Endodermal cell (in vitro differentiated cells): Measurements from ENCODE around the gene IL36B. TPM values are rescaled to one million over a fixed set of nuclear protein-coding genes. Genes with fewer than 3 reads are reported as not detected.

ENCODE experiments used
- DNase-seq: peaks from one replicate; pipeline ENCODE4 v3.0.0-alpha.2; 2017
- H3K27ac ChIP-seq: 2 replicates; pipeline ENCODE4 v1.5.1; 2013; ENCODE audit warnings: mild to moderate bottlenecking, low read depth, low read length, moderate library complexity
- H3K27me3 ChIP-seq: 2 replicates; pipeline ENCODE4 v1.6.1; 2013; ENCODE audit warnings: mild to moderate bottlenecking, low read length, moderate library complexity; ENCODE audit not compliant: insufficient read depth, control insufficient read depth, poor library complexity, severe bottlenecking
- H3K36me3 ChIP-seq: 2 replicates; pipeline ENCODE4 v1.7.0; 2013; ENCODE audit warnings: mild to moderate bottlenecking, low read length, moderate library complexity; ENCODE audit not compliant: control insufficient read depth, insufficient read depth
- H3K4me1 ChIP-seq: one replicate; pipeline ENCODE4 v1.7.0; 2013; ENCODE audit warnings: low read length; ENCODE audit not compliant: control insufficient read depth, insufficient read depth
- H3K4me3 ChIP-seq: 2 replicates; pipeline ENCODE4 v1.5.1; 2013; ENCODE audit warnings: mild to moderate bottlenecking, low read length, moderate library complexity
- H3K9ac ChIP-seq: 2 replicates; pipeline ENCODE4 v1.6.1; 2013; ENCODE audit warnings: mild to moderate bottlenecking, low read length, moderate library complexity; ENCODE audit not compliant: poor library complexity, severe bottlenecking; ENCODE audit errors: extremely low read depth
- H3K9me3 ChIP-seq: 2 replicates; pipeline ENCODE4 v1.6.1; 2013; ENCODE audit warnings: mild to moderate bottlenecking, low read length, moderate library complexity; ENCODE audit not compliant: control insufficient read depth
- H3K27ac Mint-ChIP-seq: 2 replicates; pipeline ENCODE4 v1.8.0; 2020; ENCODE audit warnings: mixed read lengths
- H3K27me3 Mint-ChIP-seq: 2 replicates; pipeline ENCODE4 v1.8.0; 2021; ENCODE audit warnings: mild to moderate bottlenecking, mixed read lengths; ENCODE audit not compliant: insufficient read depth
- H3K36me3 Mint-ChIP-seq: 2 replicates; pipeline ENCODE4 v1.8.0; 2020; ENCODE audit warnings: low read depth, mixed read lengths
- H3K4me1 Mint-ChIP-seq: 2 replicates; pipeline ENCODE4 v1.8.0; 2020; ENCODE audit warnings: mixed read lengths
- H3K4me3 Mint-ChIP-seq: 2 replicates; pipeline ENCODE4 v1.8.0; 2020; ENCODE audit warnings: mild to moderate bottlenecking, moderate library complexity, mixed read lengths
- H3K9me3 Mint-ChIP-seq: 2 replicates; pipeline ENCODE4 v1.8.0; 2020; ENCODE audit warnings: mild to moderate bottlenecking, mixed read lengths
- WGBS, 2 experiments: methylation state at CpG; one replicate each; pipeline versions ENCODE4 v1.1.5 to v1.1.7; 2013; ENCODE audit warnings: missing lambda C conversion rate in 2 of 2, mixed read lengths in 1 of 2; ENCODE audit not compliant: insufficient coverage in 1 of 2, insufficient read length in 1 of 2; 5-methylcytosine and 5-hydroxymethylcytosine counted together
- total RNA-seq, 2 donors: library from RNA; stranded (reverse); fragmentation: NEBNext Ultra II Directional in 1 of 2; extraction: Animal tissue kit (Norgen Biotek cat#: 25700) in 1 of 2; gene quantifications; 2 replicates in 1 of 2; 3 replicates in 1 of 2; pipeline ENCODE4 v1.2.1, GENCODE V29; 2021
- TF ChIP-seq, protein P1 (sequence below): fragments of 200-600 bp; sonication (generic); conservative IDR thresholded peaks from 2 replicates; pipeline ENCODE4 v1.5.0; 2021; ENCODE audit warnings: antibody characterized with exemption, mild to moderate bottlenecking

Gene IL36B
- total RNA-seq, 2 donors from 2014 or later, result not detected

DNA sequence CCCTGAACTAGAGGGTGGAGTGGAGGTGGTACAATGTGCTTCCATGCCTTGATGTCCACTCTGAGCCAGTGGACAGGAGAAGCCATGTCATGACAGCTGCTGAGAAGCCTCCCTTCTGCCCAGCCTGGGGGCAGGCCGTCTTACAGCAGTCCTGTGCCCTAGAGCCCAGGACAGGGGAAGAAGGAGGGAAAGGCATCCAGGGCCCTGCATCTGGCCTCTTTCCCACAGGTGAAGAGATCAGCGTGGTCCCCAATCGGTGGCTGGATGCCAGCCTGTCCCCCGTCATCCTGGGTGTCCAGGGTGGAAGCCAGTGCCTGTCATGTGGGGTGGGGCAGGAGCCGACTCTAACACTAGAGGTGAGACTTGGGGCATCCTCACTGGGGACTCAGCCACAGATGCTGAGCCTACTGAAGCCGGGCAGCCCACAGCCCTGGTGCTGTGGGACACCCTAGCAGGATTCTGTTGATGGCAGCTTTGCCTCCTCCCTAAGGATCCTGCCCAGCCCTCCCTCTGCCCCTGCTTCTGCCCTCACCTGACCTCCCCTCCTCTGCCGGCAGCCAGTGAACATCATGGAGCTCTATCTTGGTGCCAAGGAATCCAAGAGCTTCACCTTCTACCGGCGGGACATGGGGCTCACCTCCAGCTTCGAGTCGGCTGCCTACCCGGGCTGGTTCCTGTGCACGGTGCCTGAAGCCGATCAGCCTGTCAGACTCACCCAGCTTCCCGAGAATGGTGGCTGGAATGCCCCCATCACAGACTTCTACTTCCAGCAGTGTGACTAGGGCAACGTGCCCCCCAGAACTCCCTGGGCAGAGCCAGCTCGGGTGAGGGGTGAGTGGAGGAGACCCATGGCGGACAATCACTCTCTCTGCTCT, 9.5 kb upstream of the IL36B start:
- H3K27ac ChIP-seq, result no peak overlapping the region
- H3K4me3 Mint-ChIP-seq, result no peak overlapping the region
- WGBS, 2 experiments, result 89 to 100% methylated on average over 5 to 18 of the region's 18 CpGs
- DNase-seq, result no peak
- H3K9ac ChIP-seq, result no peak overlapping the region
- no peaks in the 10 kb centered on the region for H3K4me1 Mint-ChIP-seq
- peaks cover 5% of the 10 kb centered on the region for H3K9me3 Mint-ChIP-seq
- no peak overlapping the region for H3K4me3 ChIP-seq
- no peak overlapping the region for H3K27ac Mint-ChIP-seq
- peaks cover 61% of the 10 kb centered on the region for H3K27me3 Mint-ChIP-seq
- peaks cover 4% of the 10 kb centered on the region for H3K4me1 ChIP-seq
- peaks cover 7% of the 10 kb centered on the region for H3K27me3 ChIP-seq
- no peaks in the 10 kb centered on the region for H3K36me3 ChIP-seq
- peaks cover 11% of the 10 kb centered on the region for H3K9me3 ChIP-seq
- TF ChIP-seq, protein P1, sequence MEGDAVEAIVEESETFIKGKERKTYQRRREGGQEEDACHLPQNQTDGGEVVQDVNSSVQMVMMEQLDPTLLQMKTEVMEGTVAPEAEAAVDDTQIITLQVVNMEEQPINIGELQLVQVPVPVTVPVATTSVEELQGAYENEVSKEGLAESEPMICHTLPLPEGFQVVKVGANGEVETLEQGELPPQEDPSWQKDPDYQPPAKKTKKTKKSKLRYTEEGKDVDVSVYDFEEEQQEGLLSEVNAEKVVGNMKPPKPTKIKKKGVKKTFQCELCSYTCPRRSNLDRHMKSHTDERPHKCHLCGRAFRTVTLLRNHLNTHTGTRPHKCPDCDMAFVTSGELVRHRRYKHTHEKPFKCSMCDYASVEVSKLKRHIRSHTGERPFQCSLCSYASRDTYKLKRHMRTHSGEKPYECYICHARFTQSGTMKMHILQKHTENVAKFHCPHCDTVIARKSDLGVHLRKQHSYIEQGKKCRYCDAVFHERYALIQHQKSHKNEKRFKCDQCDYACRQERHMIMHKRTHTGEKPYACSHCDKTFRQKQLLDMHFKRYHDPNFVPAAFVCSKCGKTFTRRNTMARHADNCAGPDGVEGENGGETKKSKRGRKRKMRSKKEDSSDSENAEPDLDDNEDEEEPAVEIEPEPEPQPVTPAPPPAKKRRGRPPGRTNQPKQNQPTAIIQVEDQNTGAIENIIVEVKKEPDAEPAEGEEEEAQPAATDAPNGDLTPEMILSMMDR, result no peak
- H3K36me3 Mint-ChIP-seq, result no peaks in the 10 kb centered on the region

DNA sequence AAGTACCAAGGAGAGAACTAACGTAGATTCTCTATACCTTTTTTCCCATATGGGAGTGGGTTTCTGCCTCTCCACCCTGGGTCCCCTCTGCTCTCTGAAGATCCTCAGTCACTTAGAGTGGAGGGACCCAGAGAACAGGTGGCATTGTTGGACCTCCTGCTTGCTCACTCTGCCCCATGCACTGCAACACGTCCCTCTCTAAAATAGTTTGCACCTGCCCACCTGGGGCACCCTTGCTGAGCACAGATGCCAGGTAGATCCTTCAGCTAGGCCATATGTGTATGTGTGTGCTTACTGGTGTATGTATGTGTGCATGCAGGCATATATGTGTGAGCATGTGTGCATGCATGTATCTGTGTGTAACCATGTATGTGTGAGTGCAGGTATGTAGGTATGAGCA, 8.6 kb upstream of the IL36B start:
- Mint-ChIP-seq H3K27me3 (peaks cover 60% of the 10 kb centered on the region), H3K27ac (no peak overlapping the region), H3K4me1 (no peaks in the 10 kb centered on the region), H3K9me3 (peaks cover 7% of the 10 kb centered on the region), H3K36me3 (no peaks in the 10 kb centered on the region), H3K4me3 (no peak overlapping the region)
- Histone ChIP-seq H3K4me1 (no peaks in the 10 kb centered on the region), H3K9ac (no peak overlapping the region), H3K27me3 (peaks cover 7% of the 10 kb centered on the region), H3K9me3 (peaks cover 15% of the 10 kb centered on the region), H3K27ac (no peak overlapping the region), H3K4me3 (no peak overlapping the region), H3K36me3 (no peaks in the 10 kb centered on the region)
- TF ChIP-seq, protein P1, result no peak
- no peak for DNase-seq
- WGBS, 2 experiments, result 69 to 83% methylated on average over 1 to 2 of the region's 2 CpGs

DNA sequence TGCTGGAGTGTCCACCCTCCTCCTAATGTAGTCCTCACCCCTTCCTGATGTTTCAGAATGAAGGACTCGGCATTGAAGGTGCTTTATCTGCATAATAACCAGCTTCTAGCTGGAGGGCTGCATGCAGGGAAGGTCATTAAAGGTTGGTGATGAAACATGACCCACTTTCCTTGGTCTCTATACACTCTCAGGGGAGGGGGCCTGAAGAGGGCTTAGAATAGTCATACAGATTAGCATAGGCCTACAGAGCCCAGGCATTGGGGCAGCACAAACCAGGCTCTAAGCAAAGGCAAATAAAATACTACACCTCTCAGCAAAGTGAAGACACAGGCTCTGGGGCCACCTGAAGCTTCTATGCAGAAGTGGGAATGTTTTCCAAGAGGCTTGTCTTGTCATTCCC, 8.1 kb upstream of the IL36B start:
- DNase-seq, result no peak
- H3K9me3 ChIP-seq, result peaks cover 19% of the 10 kb centered on the region
- peaks cover 60% of the 10 kb centered on the region for H3K27me3 Mint-ChIP-seq
- H3K4me3 ChIP-seq, result no peak overlapping the region
- H3K4me1 ChIP-seq, result no peaks in the 10 kb centered on the region
- H3K27me3 ChIP-seq, result peaks cover 7% of the 10 kb centered on the region
- TF ChIP-seq, protein P1, result no peak
- no peak overlapping the region for H3K4me3 Mint-ChIP-seq
- no peaks in the 10 kb centered on the region for H3K36me3 Mint-ChIP-seq
- H3K9ac ChIP-seq, result no peak overlapping the region
- no peaks in the 10 kb centered on the region for H3K36me3 ChIP-seq
- no peaks in the 10 kb centered on the region for H3K4me1 Mint-ChIP-seq
- H3K27ac ChIP-seq, result no peak overlapping the region
- H3K27ac Mint-ChIP-seq, result no peak overlapping the region
- 91% methylated on average over 1 of the region's 1 CpG; no CpG with 5 or more reads in 1 of the 2 experiments for WGBS, 2 experiments
- peaks cover 11% of the 10 kb centered on the region for H3K9me3 Mint-ChIP-seq
